HG03439 (cell line): ENCODE results near the gene ADGRD1.

ENCODE experiments used
- ATAC-seq: cut with Tn5 transposase; IDR thresholded peaks from one replicate; pipeline ENCODE4 v1.9.1; 2021; ENCODE audit warnings: mild to moderate bottlenecking, moderate library complexity; ENCODE audit not compliant: unreplicated experiment

Gene ADGRD1

GRCh38 chr12:131005161-131006035 lies 51.7 kb downstream of the ADGRD1 start:
- ATAC-seq = no peak

DNA sequence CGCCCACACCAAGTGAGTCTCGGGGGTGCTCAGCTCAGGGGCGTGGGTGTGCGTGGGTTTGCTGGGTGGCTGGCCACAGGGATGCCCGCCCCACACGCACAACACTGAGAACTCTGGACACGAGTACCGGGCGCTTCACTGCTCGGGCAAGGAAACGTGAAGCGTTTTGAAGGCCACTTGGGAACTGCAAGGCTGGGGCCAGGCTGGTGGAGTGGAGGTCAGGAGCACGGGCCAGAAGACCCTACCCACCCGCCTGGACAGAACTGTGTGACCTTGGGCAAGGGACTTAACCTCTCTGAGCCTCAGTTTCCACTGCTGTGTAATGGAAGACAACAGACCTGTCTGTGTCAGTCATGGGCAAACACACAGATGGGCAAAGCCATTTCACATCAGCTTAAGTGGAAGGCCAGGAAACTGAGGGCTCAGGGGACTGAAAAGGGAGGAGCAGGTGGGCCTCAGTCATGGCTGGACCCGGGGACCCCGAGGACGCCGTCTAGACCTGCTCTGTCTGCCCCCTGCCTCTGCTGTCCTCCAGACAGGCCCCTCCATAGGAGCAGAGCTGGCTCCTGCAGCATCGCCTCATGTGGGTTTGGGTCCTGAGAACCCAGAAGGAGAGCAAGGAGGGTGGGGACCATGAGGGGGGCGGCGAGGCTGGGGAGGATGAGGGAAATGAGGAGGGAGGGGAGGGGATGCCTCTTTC lies 52.5 kb downstream of the ADGRD1 start:
- ATAC-seq = no peak

DNA sequence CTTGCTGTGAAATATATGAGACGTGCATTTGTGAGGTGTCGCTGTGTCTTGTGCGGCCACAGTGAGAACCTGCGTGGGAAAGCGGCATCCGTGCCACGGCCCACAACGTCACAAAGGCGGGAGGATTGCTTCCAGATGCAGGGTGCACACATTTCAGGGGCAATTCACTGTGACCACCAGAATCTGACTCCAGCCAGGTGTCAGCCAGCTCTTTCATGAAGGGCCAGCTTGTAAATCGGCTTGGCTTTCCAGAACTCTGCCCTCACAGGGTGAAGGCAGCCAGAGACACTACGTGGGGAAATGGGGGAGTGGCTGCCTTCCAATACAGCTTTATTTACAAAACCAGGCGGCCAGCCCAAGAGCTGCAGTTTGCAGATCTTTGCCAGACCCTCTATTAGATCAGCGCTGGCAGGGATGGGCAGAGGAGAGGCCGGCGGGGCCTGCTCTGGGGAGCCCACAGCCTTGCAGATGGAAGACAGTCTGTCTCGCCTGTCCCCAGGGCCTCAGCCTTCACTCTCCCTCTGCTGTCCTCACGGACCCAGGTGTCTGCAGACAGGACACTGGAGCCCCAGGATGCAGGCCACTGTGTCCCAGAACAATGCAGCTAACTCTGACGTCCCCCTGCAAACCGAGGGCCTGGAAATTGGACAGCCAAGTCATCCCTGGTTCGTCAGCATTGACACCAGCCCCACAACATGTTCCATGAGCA lies 53.5 kb downstream of the ADGRD1 start:
- ATAC-seq = no peak

DNA sequence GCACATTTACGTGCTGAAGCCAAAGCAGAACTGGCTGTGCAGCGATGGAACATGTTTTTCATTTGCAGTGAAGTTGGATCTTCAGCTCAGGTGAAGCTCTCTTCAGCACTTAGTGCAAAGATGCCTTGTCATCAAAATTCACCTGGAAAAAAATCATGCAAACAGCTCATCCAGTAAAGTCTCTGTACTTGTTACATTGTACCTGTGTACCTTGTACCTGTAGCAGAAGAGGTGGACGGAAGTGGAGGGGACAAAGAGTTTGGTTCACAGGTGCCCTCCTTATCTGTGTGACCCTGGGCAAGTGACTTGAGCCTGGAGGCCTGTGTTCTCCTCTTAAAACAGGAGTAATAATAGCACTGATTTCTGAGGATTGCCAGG lies 54.0 kb downstream of the ADGRD1 start:
- no peak for ATAC-seq

- no peak for ATAC-seq
Observed at GRCh38 chr12:131008131-131008912, 54.6 kb downstream of the ADGRD1 start.

DNA sequence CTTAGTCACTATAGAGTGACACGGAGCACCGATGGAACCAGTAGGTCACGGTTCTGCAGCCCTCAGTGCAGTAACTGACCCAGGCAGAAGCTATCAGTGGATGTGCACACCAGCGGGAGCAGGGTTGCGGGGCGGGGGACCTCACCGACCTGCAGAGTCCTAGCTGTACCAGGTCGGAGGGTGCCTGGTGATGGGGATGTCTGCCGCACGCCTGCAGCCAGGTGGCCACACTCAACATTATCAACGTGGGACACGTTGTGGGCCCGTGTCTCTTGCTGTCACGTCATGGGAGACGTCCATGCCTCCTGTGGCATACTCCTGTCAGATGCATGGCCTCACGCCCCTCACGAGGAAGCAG lies 55.2 kb downstream of the ADGRD1 start:
- no peak for ATAC-seq

- ATAC-seq = no peak
Observed at GRCh38 chr12:131009595-131010395, 56.1 kb downstream of the ADGRD1 start.

GRCh38 chr12:131010396-131011131 lies 56.9 kb downstream of the ADGRD1 start:
- no peak for ATAC-seq

- ATAC-seq = no peak
Observed at GRCh38 chr12:131011165-131012079, 57.7 kb downstream of the ADGRD1 start.

GRCh38 chr12:131012279-131013069 lies 58.8 kb downstream of the ADGRD1 start:
- ATAC-seq = no peak

DNA sequence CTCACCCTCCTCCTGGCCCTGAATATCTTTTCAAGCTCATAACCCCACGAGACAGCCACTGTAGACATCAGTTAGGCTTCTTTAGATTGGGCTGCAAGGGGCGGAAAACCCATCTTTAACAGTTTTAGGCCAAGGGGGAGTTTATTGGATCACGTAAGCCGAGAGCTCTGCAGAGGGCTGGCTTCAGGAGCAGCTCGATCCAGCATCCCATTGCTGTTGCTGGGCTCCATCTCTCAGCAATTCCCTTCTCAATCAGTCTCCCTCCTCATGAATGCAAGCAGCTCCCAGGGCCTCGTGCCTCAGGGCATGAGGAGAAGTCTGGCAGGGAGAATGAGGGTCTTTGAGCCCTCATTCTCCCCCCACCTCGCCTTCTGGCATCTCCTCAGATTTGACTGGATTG lies 59.4 kb downstream of the ADGRD1 start:
- no peak for ATAC-seq

DNA sequence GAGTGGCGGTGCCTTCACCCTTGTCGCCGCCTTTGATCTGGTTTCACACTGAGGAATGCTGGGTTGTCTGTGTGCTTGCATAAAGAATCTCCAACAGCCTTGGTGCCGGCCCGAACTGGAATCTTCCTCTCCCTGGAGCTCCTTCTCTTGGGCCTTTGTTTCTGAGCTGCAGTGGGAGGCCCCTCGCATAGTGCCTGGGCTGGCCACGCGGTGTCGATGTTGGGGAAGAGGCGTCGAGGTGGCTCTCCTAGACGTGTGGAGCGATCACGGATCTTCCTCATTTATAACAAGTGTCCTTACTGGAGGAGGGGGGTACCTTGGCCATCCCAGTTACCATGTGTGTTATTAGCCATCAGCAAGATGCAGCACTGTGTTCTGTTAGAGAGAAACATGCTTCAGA lies 60.6 kb downstream of the ADGRD1 start:
- ATAC-seq = no peak

DNA sequence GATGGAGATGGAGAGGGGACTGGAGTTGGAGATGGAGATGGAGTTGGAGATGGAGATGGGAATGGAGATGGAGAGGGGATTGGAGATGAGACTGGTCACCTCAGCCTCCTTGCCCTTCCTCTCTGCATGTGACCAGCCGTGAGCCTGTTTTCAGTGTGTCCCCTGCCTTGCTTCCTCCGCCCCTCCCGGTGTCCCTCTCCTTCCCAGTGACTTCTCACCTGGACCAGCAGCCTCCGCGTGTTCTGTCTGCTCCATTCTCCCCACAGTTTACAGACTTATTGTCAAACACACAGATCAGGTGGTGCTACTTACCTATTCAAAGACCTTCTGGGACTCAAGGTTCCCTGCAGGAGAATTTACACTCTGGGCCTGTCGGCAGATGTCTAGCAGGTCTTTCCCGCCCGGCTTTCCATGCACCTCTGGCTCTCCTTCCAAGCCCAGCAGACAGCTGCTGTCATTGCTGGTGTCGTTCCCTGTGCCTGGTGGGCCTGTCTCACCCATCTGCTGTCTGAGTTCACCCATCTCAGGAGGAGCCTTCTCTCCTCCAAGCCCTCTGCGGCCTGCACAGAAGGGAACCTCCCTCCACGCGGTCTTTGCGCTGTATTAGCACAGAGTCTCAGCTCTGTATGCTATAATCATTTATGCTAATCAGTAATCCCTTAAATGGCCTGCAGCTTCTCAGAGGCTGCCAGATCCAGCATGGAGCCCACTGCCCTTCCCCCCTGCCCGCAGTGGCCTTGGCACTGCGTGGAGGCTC lies 62.1 kb downstream of the ADGRD1 start:
- ATAC-seq = no peak

- no peak for ATAC-seq
Observed at GRCh38 chr12:131017477-131017991, 63.8 kb downstream of the ADGRD1 start.

GRCh38 chr12:131018019-131018620 lies 64.4 kb downstream of the ADGRD1 start:
- ATAC-seq = no peak

DNA sequence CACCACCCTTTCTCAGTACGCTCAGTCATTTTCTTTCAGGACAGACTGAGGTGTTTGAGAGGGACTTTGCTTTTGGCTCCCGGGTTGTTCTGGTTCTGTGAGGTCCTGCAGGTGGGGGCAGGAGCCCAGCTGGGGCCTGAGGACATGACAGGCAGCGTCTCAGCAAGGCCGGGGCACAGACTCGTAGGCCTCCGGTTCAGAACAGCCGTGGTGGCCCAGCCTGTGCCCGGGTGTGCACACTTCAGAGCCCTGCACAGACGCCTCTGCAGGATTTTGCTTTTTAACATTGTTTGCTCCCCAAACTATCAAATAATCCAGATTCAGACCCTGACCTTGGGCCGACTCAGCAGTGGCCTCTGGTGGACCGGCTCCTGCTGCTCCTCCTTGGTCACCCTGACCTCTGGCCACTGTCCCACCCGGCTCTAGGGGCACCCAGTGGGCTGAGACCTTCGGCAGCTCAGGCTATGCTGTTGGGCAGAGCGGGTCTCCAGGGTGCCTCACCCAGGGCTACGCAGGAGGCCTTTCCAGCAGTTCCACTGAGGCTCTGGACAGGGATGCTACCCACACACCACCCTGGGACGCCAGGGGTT lies 65.2 kb downstream of the ADGRD1 start:
- ATAC-seq = no peak
